RPMI8226 (cell line): ENCODE results near the gene C4A.
"Not testable (repeated sequence)": the region's sequence is repeated elsewhere in the genome, so short reads cannot be mapped to it uniquely, and the experiment has no call there.

Experiments used
- DNase-seq: peaks from one replicate; pipeline ENCODE4 v3.0.0-alpha.2; 2015

Gene C4A

DNA sequence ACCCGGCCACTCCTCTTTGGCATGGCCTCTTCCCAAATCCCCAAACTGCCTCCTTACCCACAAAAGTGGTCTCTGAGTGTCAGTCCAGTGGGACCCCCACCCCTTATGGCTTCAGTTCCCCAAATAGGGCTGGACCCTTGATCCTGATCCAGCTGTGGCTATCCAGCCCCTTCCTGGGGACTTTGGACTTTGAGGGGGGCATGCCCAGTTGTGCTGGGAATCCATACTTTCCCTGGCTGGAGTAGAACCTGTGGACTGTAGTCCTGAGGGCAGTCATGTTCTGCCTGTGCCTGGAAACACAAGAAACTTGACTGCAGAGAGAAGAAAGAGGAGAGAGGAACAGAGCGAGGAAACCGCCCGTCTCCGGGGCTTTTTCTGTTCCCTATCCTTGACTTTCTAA lies 55.3 kb downstream of the C4A start:
- not testable (repeated sequence) for DNase-seq

DNA sequence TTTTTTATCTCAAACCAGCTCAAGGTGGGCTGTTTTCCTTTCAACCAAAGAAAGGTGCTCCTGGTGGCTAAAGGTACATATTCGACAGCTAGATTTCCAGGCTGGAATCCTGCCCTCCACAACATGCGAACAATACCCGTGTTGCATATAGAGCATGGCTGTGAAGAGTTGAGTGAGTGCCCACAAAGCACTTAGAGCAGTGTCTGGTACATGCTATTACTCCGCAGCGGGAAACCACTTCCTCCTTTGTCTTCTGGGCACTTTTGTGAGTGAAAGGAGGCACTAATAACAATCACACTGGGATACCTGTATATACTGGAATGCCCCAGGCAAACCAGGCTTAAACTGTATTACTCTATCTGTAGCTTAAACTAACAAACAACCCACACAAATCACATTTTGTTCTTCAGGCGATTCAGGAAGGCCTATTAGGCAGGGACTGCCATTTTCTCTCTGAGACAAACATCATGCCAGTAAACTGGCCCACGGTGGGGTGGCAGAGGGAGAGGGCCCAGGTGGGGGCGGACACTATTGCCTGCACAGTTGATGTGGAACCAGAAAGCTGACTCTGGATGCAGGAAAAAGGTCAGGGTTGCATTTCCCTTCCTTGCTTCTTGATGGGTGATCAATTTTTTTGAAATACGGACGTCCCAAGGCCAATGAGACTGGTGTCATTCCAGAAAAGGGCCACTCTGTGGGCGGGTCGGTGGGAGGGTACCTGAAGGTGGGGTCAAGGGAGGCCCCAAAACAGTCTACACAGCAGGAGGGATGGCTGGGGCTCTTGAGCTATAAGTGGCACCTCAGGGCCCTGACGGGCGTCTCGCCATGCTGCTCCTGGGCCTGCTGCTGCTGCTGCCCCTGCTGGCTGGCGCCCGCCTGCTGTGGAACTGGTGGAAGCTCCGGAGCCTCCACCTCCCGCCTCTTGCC lies 56.0 kb downstream of the C4A start, which contains the start of gene CYP21A2:
Gene CYP21A2, plus strand, starts transcription at position 818 of the 927 bp plus-strand sequence. Its CDS starts 8 bp downstream, at position 826.
- DNase-seq, result not testable (repeated sequence)

DNA sequence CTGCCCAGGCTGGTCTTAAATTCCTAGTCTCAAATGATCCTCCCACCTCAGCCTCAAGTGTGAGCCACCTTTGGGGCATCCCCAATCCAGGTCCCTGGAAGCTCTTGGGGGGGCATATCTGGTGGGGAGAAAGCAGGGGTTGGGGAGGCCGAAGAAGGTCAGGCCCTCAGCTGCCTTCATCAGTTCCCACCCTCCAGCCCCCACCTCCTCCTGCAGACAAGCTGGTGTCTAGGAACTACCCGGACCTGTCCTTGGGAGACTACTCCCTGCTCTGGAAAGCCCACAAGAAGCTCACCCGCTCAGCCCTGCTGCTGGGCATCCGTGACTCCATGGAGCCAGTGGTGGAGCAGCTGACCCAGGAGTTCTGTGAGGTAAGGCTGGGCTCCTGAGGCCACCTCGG lies 57.0 kb downstream of the C4A start:
- DNase-seq, result not testable (repeated sequence)

DNA sequence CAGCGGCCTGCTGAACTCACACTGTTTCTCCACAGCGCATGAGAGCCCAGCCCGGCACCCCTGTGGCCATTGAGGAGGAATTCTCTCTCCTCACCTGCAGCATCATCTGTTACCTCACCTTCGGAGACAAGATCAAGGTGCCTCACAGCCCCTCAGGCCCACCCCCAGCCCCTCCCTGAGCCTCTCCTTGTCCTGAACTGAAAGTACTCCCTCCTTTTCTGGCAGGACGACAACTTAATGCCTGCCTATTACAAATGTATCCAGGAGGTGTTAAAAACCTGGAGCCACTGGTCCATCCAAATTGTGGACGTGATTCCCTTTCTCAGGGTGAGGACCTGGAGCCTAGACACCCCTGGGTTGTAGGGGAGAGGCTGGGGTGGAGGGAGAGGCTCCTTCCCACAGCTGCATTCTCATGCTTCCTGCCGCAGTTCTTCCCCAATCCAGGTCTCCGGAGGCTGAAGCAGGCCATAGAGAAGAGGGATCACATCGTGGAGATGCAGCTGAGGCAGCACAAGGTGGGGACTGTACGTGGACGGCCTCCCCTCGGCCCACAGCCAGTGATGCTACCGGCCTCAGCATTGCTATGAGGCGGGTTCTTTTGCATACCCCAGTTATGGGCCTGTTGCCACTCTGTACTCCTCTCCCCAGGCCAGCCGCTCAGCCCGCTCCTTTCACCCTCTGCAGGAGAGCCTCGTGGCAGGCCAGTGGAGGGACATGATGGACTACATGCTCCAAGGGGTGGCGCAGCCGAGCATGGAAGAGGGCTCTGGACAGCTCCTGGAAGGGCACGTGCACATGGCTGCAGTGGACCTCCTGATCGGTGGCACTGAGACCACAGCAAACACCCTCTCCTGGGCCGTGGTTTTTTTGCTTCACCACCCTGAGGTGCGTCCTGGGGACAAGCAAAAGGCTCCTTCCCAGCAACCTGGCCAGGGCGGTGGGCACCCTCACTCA lies 57.7 kb downstream of the C4A start:
- DNase-seq, result not testable (repeated sequence)

DNA sequence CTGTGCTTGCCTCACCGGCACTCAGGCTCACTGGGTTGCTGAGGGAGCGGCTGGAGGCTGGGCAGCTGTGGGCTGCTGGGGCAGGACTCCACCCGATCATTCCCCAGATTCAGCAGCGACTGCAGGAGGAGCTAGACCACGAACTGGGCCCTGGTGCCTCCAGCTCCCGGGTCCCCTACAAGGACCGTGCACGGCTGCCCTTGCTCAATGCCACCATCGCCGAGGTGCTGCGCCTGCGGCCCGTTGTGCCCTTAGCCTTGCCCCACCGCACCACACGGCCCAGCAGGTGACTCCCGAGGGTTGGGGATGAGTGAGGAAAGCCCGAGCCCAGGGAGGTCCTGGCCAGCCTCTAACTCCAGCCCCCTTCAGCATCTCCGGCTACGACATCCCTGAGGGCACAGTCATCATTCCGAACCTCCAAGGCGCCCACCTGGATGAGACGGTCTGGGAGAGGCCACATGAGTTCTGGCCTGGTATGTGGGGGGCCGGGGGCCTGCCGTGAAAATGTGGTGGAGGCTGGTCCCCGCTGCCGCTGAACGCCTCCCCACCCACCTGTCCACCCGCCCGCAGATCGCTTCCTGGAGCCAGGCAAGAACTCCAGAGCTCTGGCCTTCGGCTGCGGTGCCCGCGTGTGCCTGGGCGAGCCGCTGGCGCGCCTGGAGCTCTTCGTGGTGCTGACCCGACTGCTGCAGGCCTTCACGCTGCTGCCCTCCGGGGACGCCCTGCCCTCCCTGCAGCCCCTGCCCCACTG lies 58.6 kb downstream of the C4A start:
- DNase-seq, result not testable (repeated sequence)

DNA sequence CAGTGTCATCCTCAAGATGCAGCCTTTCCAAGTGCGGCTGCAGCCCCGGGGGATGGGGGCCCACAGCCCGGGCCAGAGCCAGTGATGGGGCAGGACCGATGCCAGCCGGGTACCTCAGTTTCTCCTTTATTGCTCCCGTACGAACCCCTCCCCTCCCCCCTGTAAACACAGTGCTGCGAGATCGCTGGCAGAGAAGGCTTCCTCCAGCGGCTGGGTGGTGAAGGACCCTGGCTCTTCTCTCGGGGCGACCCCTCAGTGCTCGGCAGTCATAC lies 59.1 kb downstream of the C4A start:
- not testable (repeated sequence) for DNase-seq

DNA sequence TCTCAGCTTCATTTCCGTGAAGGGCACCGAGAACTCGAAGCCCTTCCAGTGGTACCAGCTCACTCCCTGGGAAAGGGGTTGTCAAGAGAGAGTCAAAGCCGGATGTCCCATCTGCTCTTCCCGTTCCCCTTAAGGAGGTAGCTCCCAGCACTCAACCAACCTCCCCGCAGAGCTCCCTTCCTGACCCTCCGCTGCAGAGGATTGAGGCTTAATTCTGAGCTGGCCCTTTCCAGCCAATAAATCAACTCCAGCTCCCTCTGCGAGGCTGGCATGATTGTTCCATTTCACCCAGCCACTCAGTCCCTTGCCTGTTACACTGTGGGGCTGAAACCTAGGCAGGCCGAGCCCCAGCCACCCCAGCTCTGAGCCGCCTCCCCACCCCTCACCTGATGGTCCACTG lies 59.5 kb downstream of the C4A start:
- DNase-seq, result not testable (repeated sequence)

DNA sequence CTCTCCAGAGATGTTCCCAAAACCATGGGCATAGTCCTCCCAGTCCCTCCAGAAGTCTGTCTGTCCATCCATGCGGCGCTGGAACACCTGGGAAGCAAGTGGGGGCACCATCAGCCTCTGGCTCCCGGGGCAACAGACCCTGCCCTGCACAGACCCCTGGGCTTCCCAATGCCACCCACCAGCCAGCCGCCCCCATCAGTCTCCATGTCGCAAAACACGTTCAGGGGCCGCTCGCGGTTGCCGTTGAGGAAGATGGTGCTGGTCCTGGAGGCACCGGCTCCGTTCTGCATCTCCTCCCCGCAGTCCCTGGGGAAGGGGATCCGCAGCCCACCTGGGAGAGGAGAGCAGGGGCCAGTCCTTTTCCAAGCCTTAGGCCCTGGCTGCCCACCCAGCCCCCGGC lies 60.4 kb downstream of the C4A start:
- DNase-seq, result not testable (repeated sequence)

DNA sequence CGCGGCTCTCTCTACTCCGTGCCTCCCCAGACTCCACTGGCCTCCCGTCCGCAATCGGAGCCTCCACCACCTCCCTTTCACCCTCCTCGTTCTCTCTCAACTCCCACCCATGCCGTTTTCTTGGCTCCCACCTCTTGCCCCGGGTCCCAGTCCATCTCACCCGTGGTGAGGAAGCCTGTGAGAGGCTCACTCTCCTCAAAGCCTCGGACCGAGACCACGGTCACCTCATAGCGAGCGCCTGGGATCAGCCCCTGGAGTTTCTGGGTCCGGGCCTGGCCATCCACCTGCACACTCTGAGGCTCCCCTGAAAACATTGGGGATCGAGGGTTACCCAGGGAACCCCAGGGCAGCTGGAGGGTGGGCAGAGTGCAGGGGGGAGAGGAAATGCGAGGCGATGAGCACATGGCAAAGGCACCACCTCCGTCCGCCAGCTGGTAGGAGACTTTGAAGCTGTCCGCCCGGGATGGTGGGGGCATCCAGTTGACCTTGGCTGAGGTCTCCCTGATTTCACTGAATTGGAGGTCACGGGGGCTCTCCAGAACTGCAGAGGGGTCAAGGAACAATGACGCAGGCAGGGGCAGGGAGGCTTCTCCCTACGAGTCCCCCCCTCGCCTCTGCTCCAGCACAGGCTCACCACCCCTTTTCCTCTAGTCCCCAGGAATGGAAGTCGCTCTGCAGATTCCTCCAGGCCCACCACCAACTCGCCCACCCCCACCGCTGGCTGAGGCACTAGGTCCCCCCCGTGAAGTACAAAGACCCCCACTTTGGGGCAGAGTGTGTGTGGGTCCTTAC lies 61.9 kb downstream of the C4A start:
- DNase-seq, result not testable (repeated sequence)

DNA sequence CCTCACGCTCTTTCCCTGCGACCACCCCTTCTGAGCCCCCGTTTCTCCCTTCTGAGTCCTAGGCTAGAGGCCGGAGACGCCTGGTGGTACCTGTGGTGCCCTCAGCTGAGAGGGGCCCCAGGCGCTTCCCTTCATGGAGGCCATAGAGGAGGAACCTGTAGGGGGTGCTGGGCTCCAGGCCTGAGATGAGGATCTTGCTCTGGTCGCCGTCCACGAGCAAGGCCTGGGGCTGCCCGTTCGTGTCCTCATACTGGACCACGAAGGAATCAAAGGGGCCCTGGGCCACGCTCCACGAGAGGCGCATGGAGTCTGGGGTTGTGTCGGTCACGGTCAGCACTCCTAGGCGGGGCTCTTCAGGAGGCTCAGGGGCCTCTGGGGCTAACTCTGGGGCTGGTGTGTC lies 63.1 kb downstream of the C4A start:
- not testable (repeated sequence) for DNase-seq

DNA sequence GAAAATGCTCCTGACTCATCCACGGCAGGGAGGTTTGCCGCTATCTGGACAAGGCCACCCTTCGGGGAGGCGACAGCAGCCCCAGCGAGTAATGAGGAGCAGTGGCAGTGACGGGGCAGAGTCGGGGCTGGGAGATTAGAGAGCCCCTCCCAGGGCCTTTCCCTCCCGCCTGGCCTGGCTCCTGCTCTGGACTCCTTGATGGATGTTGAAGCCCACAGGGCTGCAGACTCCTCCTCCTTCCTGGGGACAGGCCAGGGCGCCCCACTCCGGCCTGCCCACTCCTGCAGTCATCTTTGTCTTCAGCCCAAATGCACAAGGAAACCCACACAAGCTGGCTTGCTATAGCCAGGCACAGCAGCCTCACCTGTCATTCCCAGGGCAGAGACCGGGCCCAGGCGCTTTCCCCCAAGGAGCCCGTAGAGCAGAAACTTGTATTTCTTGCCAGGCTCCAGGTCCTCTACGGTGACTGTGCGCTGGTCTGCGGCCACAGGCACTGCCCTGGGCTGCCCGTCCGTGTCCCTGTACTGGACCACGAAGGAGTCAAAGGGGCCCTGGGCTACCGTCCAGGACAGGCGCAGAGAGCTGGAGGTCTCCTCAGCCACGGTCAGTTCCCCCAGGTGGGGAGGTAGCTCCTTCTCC lies 64.1 kb downstream of the C4A start:
- DNase-seq, result no peak

DNA sequence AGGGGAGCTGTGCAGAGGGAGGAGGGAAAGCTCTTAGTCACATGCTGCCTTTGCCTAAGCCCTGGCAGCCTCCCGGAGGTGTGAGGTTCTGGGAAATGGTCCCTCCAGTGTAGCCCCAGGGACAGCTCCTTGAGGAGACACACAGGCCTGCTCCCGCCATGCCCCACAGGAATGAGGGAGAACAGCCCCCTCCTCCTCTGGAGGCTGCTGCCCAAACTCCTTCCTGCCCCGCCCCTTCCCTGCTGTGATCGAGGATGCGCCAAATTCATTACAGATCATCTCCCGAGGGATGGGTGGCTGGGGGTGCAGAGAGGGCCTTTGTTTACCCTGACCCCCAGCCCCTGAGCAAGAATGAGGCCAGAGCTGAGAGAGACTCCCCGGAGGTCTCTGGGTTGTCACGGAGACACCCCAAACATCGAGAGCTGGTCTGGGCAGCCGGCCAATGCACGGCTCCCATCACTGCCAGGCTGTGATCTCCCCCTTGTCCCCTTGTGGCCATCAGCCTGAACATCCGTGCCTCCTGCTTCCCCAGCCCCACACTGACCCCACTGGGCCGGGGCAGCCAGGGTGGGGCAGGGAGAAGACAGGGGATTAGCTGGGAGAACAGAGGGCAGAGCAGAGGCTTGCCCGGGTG lies 64.7 kb downstream of the C4A start:
- peak; percentile 18 for DNase-seq

DNA sequence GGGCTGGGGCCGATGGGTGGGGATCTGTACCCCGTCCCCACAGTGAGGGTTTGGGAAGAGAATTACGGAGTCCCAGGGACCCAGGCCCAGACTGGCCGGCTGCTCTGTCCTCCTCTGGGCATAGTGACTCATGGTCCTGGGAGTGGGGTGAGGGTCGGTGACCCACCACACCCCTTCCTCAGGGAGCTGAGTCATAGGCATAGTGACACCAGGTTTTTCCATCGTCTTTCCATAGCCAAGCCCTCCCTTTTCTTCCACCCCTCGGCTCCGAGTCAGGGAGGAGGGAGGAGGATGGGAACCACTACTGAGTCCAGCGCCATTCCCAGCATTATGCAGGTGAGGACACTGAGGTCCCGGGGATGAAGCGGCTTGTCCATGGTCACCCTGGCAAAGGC lies 65.2 kb downstream of the C4A start:
- DNase-seq, result no peak

DNA sequence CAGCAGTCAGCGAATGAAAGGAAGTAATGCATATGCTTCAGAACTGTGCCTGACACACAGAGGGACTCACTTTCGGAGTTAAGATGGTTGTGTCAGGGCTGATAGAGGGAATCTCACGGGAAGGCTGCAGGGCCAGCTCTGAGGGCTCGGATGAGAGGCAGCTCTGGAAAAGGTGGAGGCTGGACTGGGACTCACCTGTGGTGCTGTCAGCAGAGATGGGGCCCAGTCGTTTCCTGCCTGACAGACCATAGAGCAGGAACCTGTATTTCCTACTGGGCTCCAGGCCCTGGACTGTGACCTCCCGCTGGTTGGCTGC lies 65.6 kb downstream of the C4A start:
- DNase-seq, result no peak

DNA sequence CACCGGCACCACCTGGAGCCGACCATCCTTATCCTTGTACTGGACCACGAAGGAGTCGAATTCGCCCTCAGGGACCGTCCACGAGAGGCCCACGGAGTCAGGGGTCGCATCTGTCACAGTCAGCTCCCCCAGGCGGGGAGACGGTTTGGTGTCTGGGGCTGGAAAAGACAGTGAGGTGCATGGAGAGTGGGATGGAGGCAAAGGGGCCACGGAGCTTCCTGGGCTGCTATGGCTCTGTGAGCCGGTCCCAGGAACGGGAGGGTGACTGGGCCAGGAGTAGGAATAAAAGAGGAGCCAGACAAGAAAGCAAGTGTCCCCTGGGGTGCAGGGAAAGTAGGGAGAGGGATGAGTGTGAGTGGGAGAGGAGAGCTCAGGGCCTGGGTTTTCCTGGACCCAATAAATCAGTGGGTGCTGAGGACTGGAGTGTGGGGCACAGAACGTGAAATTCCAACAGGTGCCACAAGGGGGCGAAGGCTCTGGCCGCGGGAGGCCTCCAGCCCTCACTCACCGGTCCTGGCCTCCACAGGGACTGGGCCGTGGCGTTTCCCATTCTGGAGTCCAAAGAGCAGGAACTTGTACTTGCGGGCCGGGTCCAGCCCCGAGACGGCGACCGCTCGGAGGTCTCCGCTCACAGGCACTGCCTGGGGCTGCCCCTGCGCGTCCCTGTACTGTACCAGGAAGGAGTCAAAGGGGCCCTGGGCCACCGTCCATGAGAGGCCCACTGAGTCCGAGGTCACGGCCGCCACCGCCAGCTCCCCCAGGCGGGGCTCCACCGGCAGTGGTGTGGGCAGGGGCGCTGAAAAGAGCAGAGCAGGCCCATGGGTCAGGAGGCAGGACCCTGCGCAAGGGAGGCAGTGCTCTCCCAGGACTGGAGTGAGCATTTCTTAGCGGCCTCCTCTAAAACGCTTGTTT lies 66.3 kb downstream of the C4A start:
- DNase-seq, result peak; percentile 68

DNA sequence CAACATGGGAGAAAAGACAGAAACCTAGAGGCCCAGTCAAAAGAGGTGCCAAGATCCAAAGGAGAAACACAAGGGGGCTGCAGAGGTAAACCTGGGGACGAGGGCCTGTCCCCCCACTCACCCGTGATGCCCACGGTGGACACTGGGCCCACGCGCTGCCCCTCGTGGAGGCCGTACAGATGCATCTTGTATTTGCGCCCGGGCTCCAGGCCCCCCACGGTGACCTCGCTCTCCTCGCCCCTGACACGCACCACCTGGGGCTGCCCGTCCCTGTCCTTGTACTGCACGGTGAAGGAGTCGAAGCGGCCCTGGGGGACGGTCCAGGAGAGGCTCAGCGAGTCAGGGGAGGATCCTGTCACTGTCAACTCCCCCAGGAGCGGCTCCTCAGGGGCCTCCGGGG lies 67.3 kb downstream of the C4A start:
- DNase-seq, result not testable (repeated sequence)

DNA sequence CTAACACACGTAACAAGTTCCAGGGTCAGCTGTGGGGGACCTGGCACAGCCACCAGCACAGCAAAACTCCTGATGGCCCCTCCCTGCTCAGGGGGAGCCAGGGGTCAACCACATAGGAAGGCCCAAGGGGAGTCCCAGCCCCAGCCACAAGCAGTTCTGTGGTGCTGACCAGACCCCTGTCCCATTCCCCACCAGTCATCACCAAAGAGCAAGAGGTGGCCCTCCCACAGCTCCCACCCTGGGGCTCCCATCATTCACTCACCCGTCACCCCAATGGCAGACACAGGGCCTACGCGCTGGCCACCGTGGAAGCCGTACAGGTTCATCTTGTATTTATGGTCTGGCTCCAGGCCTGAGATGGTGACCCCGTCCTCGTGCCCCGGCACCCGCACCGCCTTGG lies 67.9 kb downstream of the C4A start:
- not testable (repeated sequence) for DNase-seq

DNA sequence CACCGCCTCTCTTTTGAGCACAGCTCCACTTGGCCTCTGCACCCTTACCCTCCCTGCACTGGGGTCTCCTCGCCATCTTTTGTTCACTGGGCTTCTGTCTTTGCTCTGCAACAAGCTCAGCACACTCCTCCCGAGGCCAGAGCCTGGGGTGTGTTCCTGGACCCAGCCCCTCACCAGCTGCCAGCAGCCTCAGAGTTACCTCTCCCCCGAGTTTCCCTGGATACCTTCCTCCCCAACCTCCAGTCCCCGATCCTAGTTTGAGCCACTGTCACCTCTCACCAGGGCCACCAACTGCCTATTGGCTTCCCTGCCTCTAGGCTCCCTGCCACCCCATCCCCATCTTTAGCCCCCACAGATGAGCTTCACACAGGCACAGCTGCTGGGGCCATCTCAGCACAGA lies 68.7 kb downstream of the C4A start:
- DNase-seq, result no peak
